Left lung (tissue), 14 donors: ENCODE results near the gene LAMB2. TPM values are rescaled to one million over a fixed set of nuclear protein-coding genes. Genes with fewer than 3 reads are reported as not detected.

ENCODE experiments used
- ATAC-seq: fragments of 200-7000 bp; cut with Tn5 transposase; one replicate; pipeline ENCODE4 v1.9.1; 2020; ENCODE audit warnings: moderate library complexity
- DNase-seq, 4 donors: peaks; one replicate each; pipeline ENCODE4 v3.0.0-alpha.2; 2013 to 2020
- H3K27ac ChIP-seq, 2 donors: fragments of 200-600 bp; sonication (generic) in 1 of 2; one replicate each; pipeline versions ENCODE4 v1.5.0 to v1.8.0; 2020 to 2021
- H3K27me3 ChIP-seq, 2 donors: fragments of 200-600 bp; sonication (generic) in 1 of 2; one replicate each; pipeline versions ENCODE4 v1.5.0 to v1.8.0; 2020 to 2021
- H3K36me3 ChIP-seq, 2 donors: fragments of 200-600 bp; sonication (generic) in 1 of 2; one replicate each; pipeline versions ENCODE4 v1.5.0 to v1.8.0; 2020 to 2021
- H3K4me1 ChIP-seq, 2 donors: fragments of 200-600 bp; one replicate each; pipeline ENCODE4 v1.8.0; 2021
- H3K4me3 ChIP-seq, 2 donors: fragments of 200-600 bp; sonication (generic) in 1 of 2; one replicate each; pipeline versions ENCODE4 v1.5.0 to v1.8.0; 2020 to 2021; ENCODE audit warnings: mild to moderate bottlenecking in 1 of 2
- H3K9me3 ChIP-seq, 2 donors: fragments of 200-600 bp; sonication (generic) in 1 of 2; one replicate each; pipeline versions ENCODE4 v1.5.0 to v1.8.0; 2020 to 2021
- intact Hi-C, 2 donors: fragments of 100-400 bp; cut with DNase I; formaldehyde crosslinking; loops; one replicate each; pipeline versions ENCODE4 v1.11.2 to v1.14.2; 2022
- long read RNA-seq, 12 donors: library from polyadenylated mRNA in 2 of 12; unstranded in 2 of 12; transcript quantifications; one replicate each; pipeline ENCODE4 v2.0.0 and lab custom pipeline, GENCODE V29; 2019 to 2026
- polyA plus RNA-seq, 6 donors: library from polyadenylated mRNA; unstranded; fragments of 120-200 nt; gene quantifications; one replicate each; pipeline ENCODE4 v1.2.1, GENCODE V29; 2013; ENCODE audit not compliant: insufficient read length in 6 of 6
- total RNA-seq, 2 donors: library from RNA; stranded (reverse); fragmentation: NEBNext Ultra II Directional; extraction: Animal tissue kit (Norgen Biotek cat#: 25700); gene quantifications; one replicate each; pipeline ENCODE4 v1.2.1, GENCODE V29; 2021
- TF ChIP-seq, protein P1 (sequence below), 2 donors: fragments of 200-600 bp; sonication (generic) in 1 of 2; IDR thresholded peaks; one replicate each; pipeline versions ENCODE4 v1.5.0 to v1.8.0; 2021; ENCODE audit warnings: antibody characterized with exemption in 2 of 2
- donor health status: DM: no; HTN: yes; CAD: no.
- donor health status: DM: no; HTN: no; CAD: no.

LAMB2 gene
- total RNA-seq: 100 to 1,000 TPM; 283 to 484 TPM
- 100 to 1,000 TPM; 431 to 501 (median 444) TPM for polyA plus RNA-seq
- long read RNA-seq, donor 1, full-length matches to known transcripts: 32 of 176 reads
- long read RNA-seq, donor 1, partial matches to known transcripts: 144 of 176 reads
- long read RNA-seq, donor 1, other reads (novel, unspliced or antisense): 0 of 176 reads
- long read RNA-seq, donor 2, full-length matches to known transcripts: 31 of 123 reads
- long read RNA-seq, donor 2, partial matches to known transcripts: 92 of 123 reads
- long read RNA-seq, donor 2, other reads (novel, unspliced or antisense): 0 of 123 reads
- long read RNA-seq, donor 3, full-length matches to known transcripts: 16 of 39 reads
- long read RNA-seq, donor 3, partial matches to known transcripts: 23 of 39 reads
- long read RNA-seq, donor 3, other reads (novel, unspliced or antisense): 0 of 39 reads
- long read RNA-seq, donor 4, partial matches to known transcripts: 25 of 31 reads
- long read RNA-seq, donor 4, other reads (novel, unspliced or antisense): 1 of 31 reads
- long read RNA-seq, donor 5, full-length matches to known transcripts: 31 of 105 reads
- long read RNA-seq, donor 5, partial matches to known transcripts: 74 of 105 reads
- long read RNA-seq, donor 5, other reads (novel, unspliced or antisense): 0 of 105 reads
- long read RNA-seq, donor 6, full-length matches to known transcripts: 23 of 63 reads
- long read RNA-seq, donor 6, partial matches to known transcripts: 40 of 63 reads
- long read RNA-seq, donor 6, other reads (novel, unspliced or antisense): 0 of 63 reads
- long read RNA-seq, donor 7, full-length matches to known transcripts: 4 of 9 reads
- long read RNA-seq, donor 7, partial matches to known transcripts: 5 of 9 reads
- long read RNA-seq, donor 7, other reads (novel, unspliced or antisense): 0 of 9 reads
- long read RNA-seq, donor 8, full-length matches to known transcripts: 17 of 72 reads
- long read RNA-seq, donor 8, partial matches to known transcripts: 55 of 72 reads
- long read RNA-seq, donor 8, other reads (novel, unspliced or antisense): 0 of 72 reads
- long read RNA-seq, donor 9: 0 reads
- long read RNA-seq, donor 10, partial matches to known transcripts: 11 of 12 reads
- long read RNA-seq, donor 10, other reads (novel, unspliced or antisense): 0 of 12 reads
- long read RNA-seq, donor 11, full-length matches to known transcripts: 9 of 21 reads
- long read RNA-seq, donor 11, partial matches to known transcripts: 12 of 21 reads
- long read RNA-seq, donor 11, other reads (novel, unspliced or antisense): 0 of 21 reads
- long read RNA-seq, donor 12, full-length matches to known transcripts: 11 of 51 reads
- long read RNA-seq, donor 12, partial matches to known transcripts: 40 of 51 reads
- long read RNA-seq, donor 12, other reads (novel, unspliced or antisense): 0 of 51 reads

DNA sequence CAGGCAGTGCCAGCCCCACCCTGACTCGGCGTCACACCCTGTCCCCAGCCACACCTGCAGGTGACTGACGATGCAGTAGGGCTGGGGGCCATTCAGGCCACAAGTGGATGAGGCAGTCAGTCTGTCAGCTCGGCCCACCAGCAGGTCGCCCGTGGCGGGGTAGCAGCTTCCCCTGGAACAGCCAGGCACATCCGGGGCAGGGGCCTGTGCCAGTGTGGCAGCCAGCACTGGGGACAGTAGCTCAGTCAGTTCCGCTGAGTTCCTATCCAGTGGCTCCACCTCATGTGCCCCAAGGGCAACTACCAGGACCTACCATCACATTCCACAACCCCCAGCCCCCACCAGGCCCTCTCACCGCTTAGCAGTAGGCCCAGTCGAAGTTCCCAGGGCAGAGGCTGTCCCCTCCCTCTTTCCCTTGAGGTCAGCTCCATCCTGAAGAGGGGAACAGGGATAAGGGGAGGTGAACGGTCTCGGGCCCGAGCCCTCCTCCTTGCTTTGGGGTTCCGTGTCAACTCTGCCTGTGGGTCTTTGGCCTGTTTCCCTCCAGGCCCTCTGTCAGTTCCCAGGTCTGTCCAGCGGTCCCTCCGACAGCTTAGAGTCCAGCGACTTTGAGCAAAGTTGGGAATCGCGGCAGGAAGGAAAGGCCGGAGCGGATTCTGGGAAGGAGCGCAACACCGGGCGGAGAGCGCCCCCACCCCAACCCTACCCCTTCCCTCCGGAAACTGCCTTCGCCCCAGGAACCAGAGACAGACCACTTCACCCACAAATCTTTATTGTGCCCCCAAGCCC, at the start of gene LAMB2:
LAMB2 (minus strand) TSS at position 614 of the 789 bp plus-strand sequence; CDS start at position 431, 183 bp downstream.
- Histone ChIP-seq H3K9me3 (no peaks in the 10 kb centered on the region), H3K27me3 (no peaks in the 10 kb centered on the region), H3K36me3 (peaks cover 0 to 31% of the 10 kb centered on the region in 2 donors), H3K4me3 (peak within 1 kb of the TSS; percentile 53 to 73), H3K27ac (peak within 1 kb of the TSS; percentile 82 to 84), H3K4me1 (peaks cover 10 to 22% of the 10 kb centered on the region in 2 donors)
- intact Hi-C loops: no loop called here
- peak; percentile 92 for ATAC-seq
- peak; percentile 78 to 86 (median 80) for DNase-seq
- TF ChIP-seq, protein P1, sequence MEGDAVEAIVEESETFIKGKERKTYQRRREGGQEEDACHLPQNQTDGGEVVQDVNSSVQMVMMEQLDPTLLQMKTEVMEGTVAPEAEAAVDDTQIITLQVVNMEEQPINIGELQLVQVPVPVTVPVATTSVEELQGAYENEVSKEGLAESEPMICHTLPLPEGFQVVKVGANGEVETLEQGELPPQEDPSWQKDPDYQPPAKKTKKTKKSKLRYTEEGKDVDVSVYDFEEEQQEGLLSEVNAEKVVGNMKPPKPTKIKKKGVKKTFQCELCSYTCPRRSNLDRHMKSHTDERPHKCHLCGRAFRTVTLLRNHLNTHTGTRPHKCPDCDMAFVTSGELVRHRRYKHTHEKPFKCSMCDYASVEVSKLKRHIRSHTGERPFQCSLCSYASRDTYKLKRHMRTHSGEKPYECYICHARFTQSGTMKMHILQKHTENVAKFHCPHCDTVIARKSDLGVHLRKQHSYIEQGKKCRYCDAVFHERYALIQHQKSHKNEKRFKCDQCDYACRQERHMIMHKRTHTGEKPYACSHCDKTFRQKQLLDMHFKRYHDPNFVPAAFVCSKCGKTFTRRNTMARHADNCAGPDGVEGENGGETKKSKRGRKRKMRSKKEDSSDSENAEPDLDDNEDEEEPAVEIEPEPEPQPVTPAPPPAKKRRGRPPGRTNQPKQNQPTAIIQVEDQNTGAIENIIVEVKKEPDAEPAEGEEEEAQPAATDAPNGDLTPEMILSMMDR (IDR thresholded peaks at IDR 0.05): no peak

GRCh38 chr3:49181351-49181750, 48.5 kb upstream of the LAMB2 start:
- Histone ChIP-seq H3K36me3 (no peaks in the 10 kb centered on the region), H3K4me3 (no peak overlapping the region), H3K27ac (no peak overlapping the region), H3K27me3 (no peaks in the 10 kb centered on the region), H3K4me1 (no peaks in the 10 kb centered on the region), H3K9me3 (no peaks in the 10 kb centered on the region)
- no peak for ATAC-seq
- TF ChIP-seq, protein P1 (IDR thresholded peaks at IDR 0.05): no peak
- no peak for DNase-seq
- intact Hi-C loops: no loop called here

- ATAC-seq (no peak), DNase-seq (no peak)
- no peaks in the 10 kb centered on the region for H3K9me3 ChIP-seq
- no peaks in the 10 kb centered on the region for H3K27me3 ChIP-seq
- intact Hi-C loops: no loop called here
- H3K36me3 ChIP-seq: peaks cover 0 to 10% of the 10 kb centered on the region in 2 donors
- H3K27ac ChIP-seq: no peak overlapping the region
- H3K4me3 ChIP-seq: no peak overlapping the region
- TF ChIP-seq, protein P1 (IDR thresholded peaks at IDR 0.05): no peak
- H3K4me1 ChIP-seq: no peaks in the 10 kb centered on the region
Measured at GRCh38 chr3:49180116-49180515, 47.3 kb upstream of the LAMB2 start.

DNA sequence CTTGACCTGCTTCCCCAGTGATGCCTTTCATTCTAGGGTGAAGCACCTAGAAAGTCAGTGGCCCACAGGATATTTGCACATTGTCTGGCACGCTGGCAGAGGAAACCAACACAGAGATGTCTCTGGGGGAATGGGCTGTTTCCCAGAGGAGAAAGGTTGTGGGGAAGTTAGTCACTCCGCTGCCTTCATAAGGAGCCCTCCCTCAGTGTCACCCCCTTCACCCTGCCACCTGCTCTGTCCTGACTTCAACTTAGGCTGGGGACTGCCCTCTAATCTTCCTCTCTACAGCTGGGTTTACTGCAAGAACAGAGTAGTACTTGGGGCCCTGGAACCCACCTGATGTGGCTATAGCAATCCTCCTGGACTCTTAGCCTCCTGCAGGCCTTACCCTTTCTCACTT, 44.2 kb upstream of the LAMB2 start:
- Histone ChIP-seq H3K4me1 (peaks cover 14 to 22% of the 10 kb centered on the region in 2 donors), H3K36me3 (peaks cover 0 to 21% of the 10 kb centered on the region in 2 donors), H3K27ac (no peak overlapping the region), H3K27me3 (no peaks in the 10 kb centered on the region), H3K9me3 (no peaks in the 10 kb centered on the region), H3K4me3 (no peak overlapping the region)
- DNase-seq (no peak), ATAC-seq (no peak)
- intact Hi-C loops: loop anchor here in 1 of 2 donors (10.0 kb wide), 1 partner anchor 118 kb away; no protein-coding TSS in a partner anchor
- TF ChIP-seq, protein P1 (IDR thresholded peaks at IDR 0.05): no peak
